Right ventricle myocardium superior (tissue), 1 donor: ENCODE data around the gene KCNJ13. TPM values are rescaled to one million over a fixed set of nuclear protein-coding genes. Genes with fewer than 3 reads are reported as not detected.

ENCODE experiments used
- ATAC-seq: fragments of 200-7000 bp; cut with Tn5 transposase; one replicate; pipeline ENCODE4 v1.9.1; 2020; ENCODE audit warnings: mild to moderate bottlenecking; ENCODE audit not compliant: poor library complexity
- DNase-seq: peaks from one replicate; pipeline ENCODE4 v3.0.0-alpha.2; 2020
- intact Hi-C: fragments of 100-400 bp; cut with DNase I; formaldehyde crosslinking; loops from one replicate; pipeline ENCODE4 v1.11.2; 2022
- long read RNA-seq: library from polyadenylated mRNA; unstranded; transcript quantifications from one replicate; pipeline ENCODE4 v2.0.0, GENCODE V29; 2021
- total RNA-seq: library from RNA; stranded (reverse); fragmentation: NEBNext Ultra II Directional; extraction: Animal tissue kit (Norgen Biotek cat#: 25700); gene quantifications from one replicate; pipeline ENCODE4 v1.2.1, GENCODE V29; 2021
- donor health status: DM: no; HTN: yes; CAD: no; lungs with severe emphysema.

KCNJ13 gene
- not detected for total RNA-seq
- long read RNA-seq, result 0 reads

DNA sequence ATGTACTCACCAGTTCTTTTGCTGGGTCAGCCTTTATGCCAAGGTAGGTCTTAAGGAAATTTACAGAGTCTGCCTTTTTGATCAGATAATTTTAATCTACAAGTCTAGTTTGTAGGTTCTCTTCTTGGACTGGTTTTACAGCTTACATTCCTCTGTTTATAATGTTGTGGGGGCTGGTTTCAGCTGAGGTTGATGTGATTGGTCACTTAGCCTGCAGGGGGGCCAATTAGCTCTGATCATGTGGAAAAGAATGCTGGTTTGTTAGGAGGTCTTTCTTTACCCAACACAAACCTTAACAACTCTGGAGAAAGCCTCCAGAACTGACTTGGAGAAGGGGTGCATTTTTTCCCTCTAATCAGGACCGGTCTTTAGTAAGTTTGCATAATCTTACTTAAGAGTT, at the start of gene KCNJ13:
Gene KCNJ13, minus strand, starts transcription at position 131 of the 400 bp plus-strand sequence. CDS start 5,203 bp downstream, outside the sequence.
- intact Hi-C loops, result no loop called here
- no peak for DNase-seq
- no peak for ATAC-seq

DNA sequence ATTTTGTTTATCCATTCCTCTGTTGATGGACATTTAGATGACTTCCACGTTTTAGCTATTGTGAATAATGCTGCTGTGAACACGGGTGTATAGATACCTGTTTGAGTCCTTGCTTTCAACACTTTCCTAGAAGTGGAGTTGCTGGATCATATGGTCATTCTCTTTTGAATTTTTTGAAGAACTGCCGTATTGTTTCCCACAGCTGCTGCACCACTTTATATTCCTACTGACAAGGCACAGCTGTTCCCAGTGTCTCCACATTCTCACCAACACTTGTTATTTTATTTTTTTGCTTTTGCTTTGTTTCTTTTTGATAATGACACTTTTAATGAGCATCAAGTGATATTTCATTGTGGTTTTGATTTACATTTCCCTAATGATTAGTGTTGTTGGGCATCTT, 41.4 kb upstream of the KCNJ13 start:
- no peak for DNase-seq
- no peak for ATAC-seq
- intact Hi-C loops, result no loop called here

DNA sequence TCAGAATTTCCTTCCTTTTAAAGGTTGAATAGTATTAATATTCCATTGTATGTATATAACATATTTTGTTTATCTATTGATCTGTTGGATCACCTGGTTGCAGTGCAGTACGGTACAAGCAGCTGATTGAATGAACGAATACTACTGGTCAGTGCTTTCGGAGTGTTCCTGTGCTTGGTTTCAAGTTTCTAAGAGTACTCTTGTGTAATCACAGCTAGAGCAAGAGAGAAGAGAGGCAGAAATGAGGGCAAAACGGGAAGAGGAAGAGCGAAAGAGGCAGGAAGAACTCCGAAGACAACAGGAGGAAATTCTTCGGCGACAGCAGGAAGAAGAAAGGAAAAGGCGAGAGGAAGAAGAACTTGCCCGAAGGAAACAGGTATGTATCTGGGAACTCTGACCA, 40.3 kb upstream of the KCNJ13 start:
- intact Hi-C loops, result no loop called here
- peak; percentile 27 for ATAC-seq
- DNase-seq, result no peak

DNA sequence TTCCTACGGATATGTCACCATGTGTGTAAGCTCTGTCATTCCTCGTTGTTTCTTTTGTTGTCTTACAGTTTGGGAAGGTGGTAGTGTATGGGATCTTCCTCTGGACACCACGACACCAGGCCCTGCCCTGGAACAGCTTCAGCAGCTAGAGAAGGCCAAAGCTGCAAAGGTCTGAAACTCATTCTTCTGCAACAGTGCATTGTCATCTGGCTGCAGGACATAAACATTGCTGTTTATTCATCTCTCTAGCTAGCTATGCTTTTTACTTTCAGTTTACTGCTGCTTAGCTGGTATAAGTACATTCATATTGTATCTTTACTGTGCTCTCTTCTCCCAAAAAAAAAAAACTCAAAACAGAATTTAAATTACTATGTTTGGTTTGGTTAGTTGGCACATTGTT, 39.2 kb upstream of the KCNJ13 start:
- ATAC-seq, result no peak
- no peak for DNase-seq
- intact Hi-C loops, result no loop called here

DNA sequence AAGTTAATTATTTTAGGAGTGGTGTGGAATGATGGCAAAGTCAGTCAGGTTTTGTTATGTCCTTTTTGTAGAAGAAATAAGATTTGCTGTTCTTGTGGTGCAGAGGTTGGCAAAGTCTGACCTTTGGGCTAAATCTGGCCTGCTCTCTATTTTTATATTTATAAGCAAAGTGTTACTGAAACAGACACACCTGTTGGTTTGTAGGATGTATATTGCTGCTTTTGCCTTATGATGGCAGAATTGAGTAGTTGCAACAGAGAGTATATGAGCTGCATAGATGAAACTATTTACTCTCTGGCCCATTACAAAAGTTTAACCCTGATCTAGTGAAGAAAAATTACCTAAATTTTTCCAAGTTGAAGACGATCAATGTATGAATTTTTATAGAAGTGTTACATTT, 34.1 kb upstream of the KCNJ13 start:
- intact Hi-C loops, result no loop called here
- ATAC-seq (no peak), DNase-seq (no peak)

DNA sequence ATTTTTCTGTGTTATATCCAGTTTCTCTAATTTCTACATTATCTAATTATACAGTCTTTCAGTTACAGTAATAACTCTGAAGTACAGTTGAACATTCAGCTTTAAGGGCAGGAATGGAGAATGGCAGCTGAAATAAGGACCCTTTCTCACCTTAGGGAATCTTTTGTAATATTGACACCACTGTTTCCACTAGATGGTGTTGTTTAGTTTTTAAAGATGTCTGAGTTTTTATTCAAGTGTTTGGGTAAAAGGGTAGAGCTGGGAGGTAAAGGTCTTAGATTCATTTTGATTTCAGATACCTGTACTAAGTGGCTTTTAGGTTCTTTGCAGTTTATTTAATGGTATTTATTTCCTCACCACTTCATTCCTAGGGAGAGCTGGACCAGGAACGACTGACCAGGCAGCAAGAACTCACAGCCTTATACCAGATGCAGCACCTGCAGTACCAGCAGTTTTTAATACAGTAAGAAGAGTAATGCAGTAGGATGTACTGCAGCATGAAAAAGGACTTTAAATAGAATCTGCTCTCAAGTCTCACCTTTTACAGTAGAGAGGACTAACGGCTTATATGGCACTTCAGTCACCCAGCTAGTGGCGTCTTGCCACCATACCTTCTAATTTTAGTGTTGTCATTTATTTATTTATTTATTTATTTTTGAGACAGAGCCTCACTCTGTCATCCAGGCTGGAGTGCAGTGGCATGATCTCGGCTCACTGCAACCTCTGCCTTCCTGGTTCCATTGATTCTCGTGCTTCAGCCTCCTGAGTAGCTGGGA, 33.2 kb upstream of the KCNJ13 start:
- ATAC-seq, result peak; percentile 87
- intact Hi-C loops, result no loop called here

DNA sequence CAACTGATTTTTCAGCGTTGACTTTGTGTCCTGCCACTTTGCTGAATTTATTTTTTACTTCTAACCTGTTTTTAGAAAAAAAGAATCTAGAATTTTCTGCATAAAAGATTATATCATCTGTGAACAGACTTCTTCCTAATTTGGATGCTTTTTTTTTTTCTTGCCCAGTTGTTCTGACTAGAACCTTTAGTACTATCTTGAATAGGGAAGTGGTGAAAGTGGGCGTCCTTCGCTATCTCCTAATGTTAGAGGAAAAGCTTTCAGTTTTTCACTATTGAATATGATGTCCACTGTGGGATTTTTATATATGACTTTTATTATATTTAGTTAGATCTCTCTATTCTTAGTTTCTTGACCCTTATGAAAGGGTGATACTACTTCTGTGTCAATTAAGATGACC, 25.7 kb upstream of the KCNJ13 start:
- DNase-seq, result no peak
- no peak for ATAC-seq
- intact Hi-C loops, result no loop called here

More for the DNA sequence above, 33.2 kb upstream of the KCNJ13 start:
- DNase-seq, result no peak

DNA sequence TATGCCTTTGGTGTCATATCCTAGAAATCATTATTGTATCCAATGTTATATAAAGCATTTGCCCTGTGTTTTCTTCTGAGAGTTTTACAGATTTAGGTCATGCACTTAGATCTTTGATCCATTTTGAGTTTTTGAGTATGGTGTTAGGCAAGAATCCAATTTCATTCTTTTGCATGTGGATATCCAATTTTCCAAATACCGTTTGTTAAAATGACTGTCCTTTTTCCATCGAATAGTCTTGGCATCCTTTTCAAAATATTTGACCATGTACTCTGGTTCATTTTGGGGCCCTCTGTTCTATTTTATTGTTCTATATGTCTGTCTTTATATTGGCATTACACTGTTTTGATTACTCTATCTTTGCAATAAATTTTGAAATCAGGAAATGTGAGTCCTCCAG, 23.8 kb upstream of the KCNJ13 start:
- ATAC-seq, result no peak
- DNase-seq, result no peak
- intact Hi-C loops, result no loop called here

DNA sequence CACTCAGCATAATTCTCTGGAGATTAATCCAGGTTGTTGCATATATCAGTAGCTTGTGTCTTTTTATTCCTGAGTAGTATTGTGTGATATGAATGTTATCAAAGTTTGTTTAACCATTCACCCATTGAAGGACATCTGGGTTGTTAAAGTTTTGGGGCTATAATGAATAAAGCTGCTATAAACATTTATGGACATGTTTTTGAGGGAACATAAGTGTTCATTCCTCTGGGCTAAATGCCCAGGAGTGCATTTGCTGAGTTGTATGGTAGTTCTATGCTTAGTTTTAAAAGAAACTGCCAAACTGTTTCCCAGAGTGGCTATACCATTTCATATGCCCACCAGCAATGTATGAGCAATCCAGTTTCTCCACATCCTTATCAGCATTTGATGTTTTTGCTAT, 21.8 kb upstream of the KCNJ13 start:
- intact Hi-C loops, result no loop called here
- ATAC-seq (no peak), DNase-seq (no peak)

DNA sequence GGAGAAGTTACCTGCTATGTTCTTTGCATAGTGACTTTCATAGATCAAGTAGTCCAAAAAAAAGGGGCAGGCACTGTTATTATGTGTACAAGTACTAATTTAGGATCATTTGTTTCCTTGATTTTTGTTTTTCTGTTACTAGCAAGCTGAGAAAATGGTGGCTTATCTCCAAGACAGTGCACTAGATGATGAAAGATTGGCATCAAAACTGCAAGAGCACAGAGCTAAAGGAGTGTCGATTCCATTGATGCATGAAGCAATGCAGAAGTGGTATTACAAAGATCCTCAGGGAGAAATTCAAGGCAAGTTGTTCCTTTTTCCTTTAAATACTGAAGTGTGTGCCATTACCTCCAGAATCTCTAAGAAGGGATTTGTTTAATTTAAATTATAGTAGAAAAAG, 19.6 kb upstream of the KCNJ13 start:
- ATAC-seq, result no peak
- intact Hi-C loops, result no loop called here
- no peak for DNase-seq

DNA sequence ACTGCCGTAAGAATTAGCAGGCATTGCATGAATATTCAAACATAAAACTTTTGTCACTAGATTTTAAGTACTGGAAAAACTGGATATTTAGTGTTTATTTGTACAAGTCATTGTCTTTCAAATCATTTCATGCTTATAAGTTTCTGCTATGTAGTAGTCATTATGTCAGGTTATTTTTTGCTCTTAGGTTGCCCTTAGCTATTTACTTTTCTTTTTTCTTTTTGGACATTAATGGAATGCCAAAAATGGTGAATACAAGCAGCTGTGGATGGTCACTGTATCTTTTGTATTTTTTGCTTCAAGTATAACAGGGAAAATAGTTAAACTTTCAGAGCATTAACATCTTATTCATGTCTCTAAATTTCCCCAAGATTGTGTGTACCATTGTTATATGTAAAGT, 18.6 kb upstream of the KCNJ13 start:
- ATAC-seq, result no peak
- intact Hi-C loops, result no loop called here
- no peak for DNase-seq

DNA sequence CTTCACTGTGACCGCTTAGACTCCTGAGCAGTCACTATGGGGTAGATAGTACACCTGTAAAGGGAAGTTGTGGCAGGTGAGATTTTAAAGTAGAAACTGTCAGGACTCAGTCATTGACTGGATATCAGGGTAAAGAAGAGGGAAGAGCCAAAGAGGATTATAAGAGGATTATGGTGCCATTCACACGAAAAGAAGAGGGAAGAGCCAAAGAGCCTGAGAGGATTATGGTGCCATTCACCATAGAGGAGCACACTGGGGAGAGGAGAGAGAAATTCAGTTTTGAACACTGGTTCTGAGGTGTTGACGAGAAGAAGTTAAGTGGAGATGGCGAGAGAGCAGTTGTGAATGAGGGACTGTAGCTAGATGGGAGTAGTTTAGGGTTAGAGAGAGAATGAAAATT, 16.9 kb upstream of the KCNJ13 start:
- no peak for DNase-seq
- intact Hi-C loops, result no loop called here
- ATAC-seq, result no peak

DNA sequence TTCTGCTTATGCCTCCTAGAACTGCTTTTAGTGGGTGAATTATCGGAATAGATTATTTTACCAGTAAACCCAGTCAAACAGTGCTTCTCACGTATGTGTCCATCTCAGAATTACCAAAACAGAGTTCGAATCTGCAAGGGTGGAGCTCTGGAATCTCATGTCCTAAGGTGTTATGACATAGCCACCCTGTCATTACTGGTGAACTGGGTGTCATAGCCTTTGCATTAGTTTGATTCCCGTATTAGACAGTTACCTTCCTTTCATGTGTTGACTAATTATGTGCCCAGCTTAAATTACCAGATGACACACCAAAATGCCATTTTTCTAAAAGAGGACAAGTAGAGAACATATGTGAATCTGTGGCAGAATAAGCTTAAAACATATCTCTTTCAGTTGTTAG, 15.2 kb upstream of the KCNJ13 start:
- no peak for DNase-seq
- intact Hi-C loops, result no loop called here
- no peak for ATAC-seq

DNA sequence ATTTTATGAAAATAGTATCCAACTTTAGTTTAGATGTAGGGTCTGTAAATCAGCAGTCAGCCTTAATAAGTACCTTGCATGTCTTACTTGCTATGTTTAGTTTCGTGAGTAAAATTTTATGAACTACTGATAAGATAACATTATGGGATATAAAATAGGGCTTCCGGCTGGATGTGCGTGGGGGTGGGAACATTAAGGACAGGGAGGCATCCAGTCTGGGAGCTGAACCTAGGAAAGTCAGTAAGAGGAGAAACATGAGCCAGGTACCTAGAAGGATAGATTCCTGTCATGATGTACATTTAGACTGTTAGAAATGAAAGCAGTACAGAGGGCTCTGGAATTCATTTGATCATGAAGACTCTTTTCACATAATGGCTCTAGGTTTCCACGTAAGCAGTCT, 12.7 kb upstream of the KCNJ13 start:
- intact Hi-C loops, result no loop called here
- no peak for ATAC-seq
- DNase-seq, result no peak

DNA sequence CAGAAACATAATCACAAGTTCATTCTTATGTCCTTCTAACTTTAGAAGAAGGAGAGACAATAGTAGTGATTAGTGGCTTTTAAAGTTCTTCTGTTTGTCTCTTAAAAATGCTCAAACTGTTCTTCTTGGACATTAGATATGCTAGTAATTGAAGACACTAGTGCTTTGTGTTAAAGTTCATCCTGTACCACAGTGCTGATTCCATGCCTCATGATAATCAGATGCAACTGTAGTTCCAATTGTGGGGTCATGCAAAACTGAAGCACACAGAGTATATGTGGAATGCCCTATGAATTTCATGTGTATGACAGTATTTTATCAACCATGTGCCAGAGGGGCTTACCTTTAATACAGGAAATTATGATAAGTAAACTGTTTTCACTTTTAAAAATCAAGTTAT, 11.4 kb upstream of the KCNJ13 start:
- intact Hi-C loops, result no loop called here
- ATAC-seq (no peak), DNase-seq (no peak)

DNA sequence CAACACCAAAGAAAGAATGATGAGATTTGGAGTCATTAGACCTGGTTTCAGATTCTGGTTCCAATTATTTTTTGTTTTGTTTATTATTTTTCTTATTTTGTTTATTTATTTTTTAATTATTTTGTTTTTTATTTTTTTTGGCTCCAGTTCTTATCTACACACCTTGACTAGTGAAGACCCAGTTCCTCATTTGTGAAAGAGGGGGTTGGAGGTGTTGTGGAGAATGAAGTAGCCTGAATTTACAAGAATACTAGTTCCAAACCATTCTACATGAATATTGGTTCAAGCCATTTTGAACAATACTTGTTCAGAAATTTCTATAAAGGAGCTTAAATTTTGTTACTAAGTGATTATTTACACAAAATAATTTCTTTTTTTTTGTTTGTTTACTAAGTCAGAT, 6.9 kb upstream of the KCNJ13 start:
- intact Hi-C loops, result no loop called here
- DNase-seq (no peak), ATAC-seq (no peak)

DNA sequence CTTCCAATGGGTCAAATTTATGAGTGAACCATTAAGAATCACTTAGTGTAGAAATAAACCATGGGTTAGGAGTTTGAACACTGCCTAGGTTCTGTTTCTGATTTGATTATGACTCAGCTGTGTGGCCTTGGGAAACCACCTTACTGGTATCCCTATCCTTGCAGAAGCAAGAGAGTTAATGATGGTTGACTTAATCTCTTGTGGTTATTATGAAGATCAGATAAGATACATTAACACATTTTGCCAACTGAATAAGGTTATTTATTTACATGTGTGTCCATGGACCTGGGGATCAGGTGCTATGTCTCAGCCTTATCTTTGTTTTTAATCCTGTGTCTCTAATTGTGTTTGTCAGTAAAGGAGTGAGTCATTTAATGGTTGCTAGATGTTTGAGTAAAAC, 5.4 kb upstream of the KCNJ13 start:
- DNase-seq, result no peak
- intact Hi-C loops, result no loop called here
- ATAC-seq, result no peak

DNA sequence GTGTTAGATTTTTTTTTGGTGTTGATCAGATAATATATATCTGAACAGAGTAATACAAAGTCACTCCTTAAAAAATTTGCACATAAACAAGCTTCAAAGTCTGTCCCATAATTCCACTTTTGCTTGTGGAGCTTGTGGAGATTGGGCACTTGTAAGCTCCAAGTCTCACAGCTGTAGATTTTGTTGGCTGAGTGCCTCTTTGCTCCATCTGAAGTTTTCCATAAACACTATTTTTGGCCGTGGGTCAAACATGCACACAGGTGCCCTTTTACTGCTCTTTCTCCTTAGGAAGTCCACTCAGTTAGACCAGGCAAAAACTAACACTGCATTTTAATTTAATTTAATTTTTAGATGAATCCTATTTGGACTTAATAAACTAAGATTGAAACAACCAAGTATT, 3.6 kb upstream of the KCNJ13 start:
- ATAC-seq (no peak), DNase-seq (no peak)
- intact Hi-C loops, result no loop called here

DNA sequence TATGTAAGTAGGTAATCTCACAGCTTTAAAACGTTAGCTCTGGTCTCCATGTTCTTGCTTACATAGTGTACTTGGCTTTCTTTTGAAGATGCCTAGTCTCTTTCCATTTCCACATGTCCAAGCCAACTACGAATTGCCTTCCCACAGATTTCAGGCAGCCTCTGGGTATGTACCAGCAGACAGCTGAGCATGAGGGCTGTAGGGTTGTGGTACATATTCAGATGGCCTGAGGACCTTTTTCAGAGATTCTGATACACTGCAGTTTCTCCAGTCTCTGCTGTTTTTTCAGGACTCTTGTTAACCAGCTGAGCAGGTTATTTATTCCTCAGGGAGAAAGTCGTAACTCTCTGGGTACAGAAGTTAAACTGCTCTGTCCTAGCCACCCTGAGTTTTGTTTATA, 3.1 kb upstream of the KCNJ13 start:
- DNase-seq (no peak), ATAC-seq (no peak)
- intact Hi-C loops, result no loop called here

DNA sequence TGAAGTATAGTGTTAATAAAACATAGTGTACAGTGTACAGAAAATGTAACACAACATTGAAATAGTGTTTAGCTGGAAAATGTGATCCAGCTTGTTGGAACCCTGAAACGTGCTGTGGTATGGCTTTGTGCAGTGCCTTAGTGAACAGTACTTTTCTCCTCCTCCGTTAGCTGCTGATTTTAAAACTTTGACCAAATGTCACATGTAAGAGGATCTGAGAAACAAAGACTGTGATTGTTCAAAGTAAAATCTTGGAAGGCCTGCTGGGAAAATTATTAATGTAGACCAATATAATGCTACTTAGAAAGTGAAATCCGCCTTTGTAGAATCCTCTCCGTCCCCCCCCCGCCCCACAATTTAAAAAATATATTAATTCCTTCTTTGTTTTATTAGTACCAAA, 911 bp upstream of the KCNJ13 start:
- intact Hi-C loops, result no loop called here
- no peak for ATAC-seq
- DNase-seq, result no peak

DNA sequence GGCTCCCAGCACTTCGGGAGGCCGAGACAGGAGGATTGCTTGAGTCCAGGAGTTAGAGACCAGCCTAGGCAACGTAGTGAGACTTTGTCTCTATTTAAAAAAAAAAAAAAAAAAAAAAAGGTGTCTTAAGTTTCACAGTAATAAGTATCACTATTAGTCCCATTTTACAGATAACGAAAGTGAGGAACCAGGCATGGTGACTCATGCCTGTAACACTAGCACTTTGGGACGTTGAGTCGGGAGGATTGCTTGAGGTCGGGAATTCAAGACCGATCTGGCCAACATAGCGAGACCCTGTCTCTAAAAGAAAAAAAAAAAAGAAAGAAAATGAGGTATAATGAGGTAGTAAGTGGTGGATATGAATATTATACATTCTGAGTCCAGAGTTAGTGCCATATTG, 2.5 kb downstream of the KCNJ13 start:
- ATAC-seq, result no peak
- intact Hi-C loops, result no loop called here
- no peak for DNase-seq
